Neuronal stem cell (in vitro differentiated cells): ENCODE data around the gene SPRYD3.
A peak's percentile ranks its signal among the peaks of the same experiment; 100 is the strongest.

Source experiments
- DNase-seq: peaks from one replicate; pipeline ENCODE4 v3.0.0-alpha.2; 2013; ENCODE audit warnings: low spot score
- H2AFZ ChIP-seq: one replicate; pipeline ENCODE4 v1.6.1; 2013; ENCODE audit warnings: mild to moderate bottlenecking, low read length, inconsistent platforms
- H2AK5ac ChIP-seq: 2 replicates; pipeline ENCODE4 v1.6.1; 2013; ENCODE audit warnings: low read depth, mild to moderate bottlenecking, inconsistent platforms, low read length, moderate library complexity, mixed read lengths
- H2BK120ac ChIP-seq: 2 replicates; pipeline ENCODE4 v1.6.1; 2013; ENCODE audit warnings: low read depth, mild to moderate bottlenecking, inconsistent platforms, low read length, moderate library complexity, mixed read lengths
- H2BK12ac ChIP-seq: one replicate; pipeline ENCODE4 v1.6.1; 2013; ENCODE audit warnings: low read length, inconsistent platforms
- H2BK15ac ChIP-seq: 2 replicates; pipeline ENCODE4 v1.6.1; 2013; ENCODE audit warnings: mild to moderate bottlenecking, low read length, inconsistent platforms, mixed read lengths
- H2BK5ac ChIP-seq: one replicate; pipeline ENCODE4 v1.6.1; 2013; ENCODE audit warnings: inconsistent platforms, mild to moderate bottlenecking, low read length, moderate library complexity
- H3K14ac ChIP-seq: one replicate; pipeline ENCODE4 v1.6.1; 2013; ENCODE audit warnings: low read length, inconsistent platforms
- H3K18ac ChIP-seq: 2 replicates; pipeline ENCODE4 v1.6.1; 2013; ENCODE audit warnings: low read length, inconsistent platforms
- H3K23ac ChIP-seq: 2 replicates; pipeline ENCODE4 v1.6.1; 2013; ENCODE audit warnings: low read depth, mild to moderate bottlenecking, mixed read lengths, low read length, inconsistent platforms; ENCODE audit not compliant: poor library complexity
- H3K27ac ChIP-seq: replicated peaks from 3 replicates; pipeline ENCODE4 v1.5.1; 2013; ENCODE audit warnings: low read length, inconsistent platforms
- H3K27me3 ChIP-seq, 3 experiments: 2 replicates each; pipeline ENCODE4 v1.6.1; 2013; ENCODE audit warnings: low read length in 3 of 3, mild to moderate bottlenecking in 2 of 3, inconsistent platforms in 1 of 3, low read depth in 1 of 3, mixed read lengths in 1 of 3, moderate library complexity in 1 of 3; ENCODE audit not compliant: control insufficient read depth in 3 of 3, insufficient read depth in 3 of 3
- H3K36me3 ChIP-seq, 2 donors: replicated peaks in 1 of 2; 2 replicates each; pipeline ENCODE4 v1.6.1; 2013; ENCODE audit warnings: low read length in 2 of 2; ENCODE audit not compliant: control insufficient read depth in 2 of 2, insufficient read depth in 2 of 2
- H3K4ac ChIP-seq: 2 replicates; pipeline ENCODE4 v1.6.1; 2013; ENCODE audit warnings: inconsistent platforms, mild to moderate bottlenecking, low read length, moderate library complexity
- H3K4me1 ChIP-seq, 2 donors: 1 replicate in 1 of 2; 2 replicates in 1 of 2; pipeline ENCODE4 v1.6.1; 2013; ENCODE audit warnings: low read length in 2 of 2, low read depth in 1 of 2; ENCODE audit not compliant: control insufficient read depth in 2 of 2, insufficient read depth in 1 of 2
- H3K4me2 ChIP-seq: one replicate; pipeline ENCODE4 v1.6.1; 2013; ENCODE audit warnings: mild to moderate bottlenecking, low read length, inconsistent platforms; ENCODE audit not compliant: insufficient read depth, poor library complexity, severe bottlenecking
- H3K4me3 ChIP-seq, 2 donors: 2 replicates each; pipeline ENCODE4 v1.5.1; 2013; ENCODE audit warnings: low read length in 2 of 2, mild to moderate bottlenecking in 2 of 2, inconsistent platforms in 1 of 2, moderate library complexity in 1 of 2
- H3K79me1 ChIP-seq: one replicate; pipeline ENCODE4 v1.6.1; 2013; ENCODE audit warnings: low read depth, mild to moderate bottlenecking, inconsistent platforms, low read length, moderate library complexity
- H3K9ac ChIP-seq: one replicate; pipeline ENCODE4 v1.6.1; 2013; ENCODE audit warnings: mild to moderate bottlenecking, low read depth, low read length, inconsistent platforms; ENCODE audit not compliant: poor library complexity
- H3K9me3 ChIP-seq, 2 donors: replicated peaks in 1 of 2; 2 replicates each; pipeline versions ENCODE3 to v1.6.1; 2013; ENCODE audit warnings: low read length in 2 of 2, mild to moderate bottlenecking in 2 of 2, inconsistent platforms in 1 of 2, low read depth in 1 of 2, mixed read lengths in 1 of 2, moderate library complexity in 1 of 2; ENCODE audit not compliant: control insufficient read depth in 2 of 2, insufficient read depth in 1 of 2
- H4K8ac ChIP-seq: one replicate; pipeline ENCODE4 v1.6.1; 2013; ENCODE audit warnings: low read depth, mild to moderate bottlenecking, inconsistent platforms, low read length, moderate library complexity
- H4K91ac ChIP-seq: one replicate; pipeline ENCODE4 v1.6.1; 2013; ENCODE audit warnings: low read length, low read depth, mild to moderate bottlenecking, inconsistent platforms; ENCODE audit not compliant: poor library complexity
- WGBS, 2 donors: extraction: QIAGEN DNeasy Blood & Tissue Kit; methylation state at CpG; one replicate each; pipeline ENCODE4 v1.1.7; 2013; ENCODE audit warnings: missing lambda C conversion rate in 2 of 2, mixed read lengths in 1 of 2; ENCODE audit not compliant: insufficient read length in 2 of 2, insufficient replicate concordance in 1 of 2; ENCODE audit errors: extremely low coverage in 2 of 2; 5-methylcytosine and 5-hydroxymethylcytosine counted together

The SPRYD3 gene

DNA sequence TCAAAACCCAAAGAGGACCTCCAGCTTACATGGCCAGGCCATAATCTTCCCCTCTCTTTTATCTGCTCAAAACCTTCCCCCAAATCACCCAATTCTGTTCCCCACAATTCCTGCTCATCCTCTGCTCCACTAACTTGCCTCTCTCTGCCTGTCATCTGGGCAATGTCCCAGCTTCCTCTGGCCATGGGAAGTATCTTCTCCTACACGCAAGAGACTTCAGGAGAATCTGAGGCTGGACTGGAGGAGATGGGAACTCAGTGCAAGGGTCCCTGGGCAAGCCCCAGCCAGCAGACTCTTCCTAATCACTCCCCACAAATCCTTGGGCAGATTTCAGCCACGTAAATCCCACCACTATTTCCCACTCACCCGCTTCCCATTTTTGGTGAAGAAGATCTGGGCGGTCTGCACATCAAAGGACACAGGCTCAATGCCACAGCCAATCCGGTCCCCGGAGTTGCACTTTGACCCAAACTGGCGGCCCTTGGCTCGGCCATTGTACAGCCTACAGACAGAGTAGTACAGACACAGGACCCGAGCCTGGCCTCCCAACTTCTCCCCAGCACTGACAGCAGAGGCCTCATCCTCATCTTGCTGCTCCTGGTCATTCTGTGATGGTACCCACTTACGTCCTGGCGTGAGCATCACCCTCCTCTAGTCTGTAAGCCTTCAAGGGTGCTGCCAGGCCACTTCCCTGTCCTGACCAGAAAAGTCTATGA, 4.7 kb downstream of the SPRYD3 start:
- Histone ChIP-seq H3K4me3 (no peak overlapping the region), H3K9ac (no peak overlapping the region), H2BK12ac (no peak overlapping the region), H2BK15ac (no peak overlapping the region), H3K9me3 (no peaks in the 10 kb centered on the region), H3K36me3 (peaks cover 2 to 28% of the 10 kb centered on the region in 2 donors), H3K79me1 (no peaks in the 10 kb centered on the region), H4K8ac (no peak overlapping the region), H3K14ac (no peak overlapping the region), H2AFZ (no peak overlapping the region), H2BK120ac (no peak overlapping the region), H2BK5ac (no peak overlapping the region), H3K4ac (no peak overlapping the region), H3K4me2 (no peak overlapping the region), H2AK5ac (no peak overlapping the region), H4K91ac (no peak overlapping the region), H3K27me3 (no peaks in the 10 kb centered on the region), H3K18ac (no peak overlapping the region), H3K23ac (no peak overlapping the region), H3K4me1 (peaks cover 17 to 19% of the 10 kb centered on the region in 2 donors), H3K27ac (no peak overlapping the region)
- no peak for DNase-seq
- no CpG with 5 or more reads among the region's 11 CpGs for WGBS, 2 donors

DNA sequence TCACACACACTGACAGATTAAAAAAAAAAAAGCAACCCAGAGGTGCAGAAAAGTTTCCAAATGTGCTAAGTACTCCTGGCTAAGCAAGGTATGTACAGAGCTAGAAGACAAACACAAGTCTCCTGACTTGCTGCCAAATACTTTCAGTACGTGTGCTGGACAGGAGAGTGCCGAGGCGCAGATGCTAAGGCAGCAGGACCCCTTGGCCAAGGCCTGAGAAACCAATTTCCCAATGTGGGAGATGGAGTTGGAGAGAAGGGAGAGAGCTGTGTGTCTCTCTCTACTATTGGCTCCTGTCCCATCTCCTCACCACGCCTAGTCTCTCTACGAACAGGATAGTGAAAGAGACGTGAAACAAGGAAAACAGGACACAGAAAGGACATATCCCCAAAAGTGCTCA, 5.3 kb downstream of the SPRYD3 start:
- H3K9ac ChIP-seq: no peak overlapping the region
- H3K27me3 ChIP-seq: no peaks in the 10 kb centered on the region
- H3K4me2 ChIP-seq: no peak overlapping the region
- H4K91ac ChIP-seq: no peak overlapping the region
- no peak overlapping the region for H3K14ac ChIP-seq
- no peak overlapping the region for H3K27ac ChIP-seq
- H2AK5ac ChIP-seq: no peak overlapping the region
- no peak for DNase-seq
- no peak overlapping the region for H2BK12ac ChIP-seq
- no peak overlapping the region for H2BK5ac ChIP-seq
- no peak overlapping the region for H3K23ac ChIP-seq
- no peak overlapping the region for H4K8ac ChIP-seq
- no peaks in the 10 kb centered on the region for H3K79me1 ChIP-seq
- no peak overlapping the region for H3K18ac ChIP-seq
- no peak overlapping the region for H2AFZ ChIP-seq
- peaks cover 17 to 22% of the 10 kb centered on the region in 2 donors for H3K4me1 ChIP-seq
- WGBS, 2 donors: no CpG with 5 or more reads among the region's 6 CpGs
- H3K4ac ChIP-seq: no peak overlapping the region
- H3K9me3 ChIP-seq: no peaks in the 10 kb centered on the region
- peaks cover 2 to 28% of the 10 kb centered on the region in 2 donors for H3K36me3 ChIP-seq
- H2BK120ac ChIP-seq: no peak overlapping the region
- no peak overlapping the region for H3K4me3 ChIP-seq
- H2BK15ac ChIP-seq: no peak overlapping the region

DNA sequence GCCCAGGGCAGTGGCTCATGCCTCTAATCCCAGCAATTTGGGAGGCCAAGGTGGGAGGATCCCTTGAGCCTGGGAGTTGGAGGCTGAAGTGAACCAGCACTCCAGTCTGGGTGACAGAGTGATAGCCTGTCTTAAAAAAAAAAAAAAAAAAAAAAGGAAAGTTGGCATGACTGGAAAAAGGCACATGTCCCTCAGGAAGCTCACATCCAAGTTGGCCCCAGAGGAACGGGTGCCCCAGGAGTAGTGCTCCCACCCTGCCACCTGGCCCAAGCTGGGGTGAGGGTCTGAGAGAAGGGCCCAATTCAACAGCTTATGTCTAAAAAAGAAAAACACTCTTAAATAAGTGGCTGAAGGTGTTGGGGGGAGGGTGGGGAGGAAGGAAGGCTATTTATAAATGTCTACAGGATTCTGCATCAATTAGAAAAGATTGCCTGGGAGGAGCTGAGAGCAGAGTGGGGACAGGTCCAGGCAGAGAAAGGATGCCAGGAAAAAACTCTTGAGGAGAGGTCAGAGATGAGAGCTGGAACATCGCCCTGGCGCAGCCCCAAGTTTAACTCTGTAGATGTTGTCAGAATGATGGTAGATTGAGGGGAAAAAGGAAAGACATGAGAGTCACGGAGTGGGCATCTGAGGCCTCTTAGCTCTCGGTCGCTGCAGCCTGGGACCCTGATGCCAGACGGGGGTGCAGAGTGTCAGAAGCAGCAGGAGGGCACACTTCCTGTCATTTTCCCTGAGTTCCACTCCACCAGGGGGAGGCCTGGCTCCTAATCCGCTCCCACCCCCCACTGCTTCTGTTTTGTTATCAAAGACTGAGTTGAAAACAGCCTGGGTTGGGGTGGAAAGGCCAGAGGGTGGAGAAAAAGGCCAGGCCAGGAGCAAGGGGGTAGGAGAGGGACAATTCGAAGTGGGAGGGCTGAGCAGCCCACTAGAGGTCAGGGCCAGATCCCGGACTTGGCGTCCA, 7.3 kb downstream of the SPRYD3 start:
- Histone ChIP-seq H3K4me1 (peaks cover 12 to 20% of the 10 kb centered on the region in 2 donors), H3K27ac (no peak overlapping the region)
- WGBS, 2 donors: no CpG with 5 or more reads among the region's 11 CpGs

More for the DNA sequence above, 7.3 kb downstream of the SPRYD3 start:
- Histone ChIP-seq H3K36me3 (peaks cover 0 to 28% of the 10 kb centered on the region in 2 donors), H2BK120ac (no peak overlapping the region), H2AFZ (peak overlapping the region; percentile 37), H2BK12ac (no peak overlapping the region), H4K91ac (no peak overlapping the region), H3K23ac (no peak overlapping the region), H3K4me2 (no peak overlapping the region), H3K18ac (no peak overlapping the region), H4K8ac (no peak overlapping the region), H3K9ac (no peak overlapping the region), H2BK5ac (no peak overlapping the region), H2AK5ac (no peak overlapping the region), H3K9me3 (no peaks in the 10 kb centered on the region), H3K79me1 (no peaks in the 10 kb centered on the region), H3K4ac (no peak overlapping the region), H3K4me3 (no peak overlapping the region), H2BK15ac (no peak overlapping the region), H3K27me3 (no peaks in the 10 kb centered on the region), H3K14ac (no peak overlapping the region)
- DNase-seq: no peak
